Spinal cord (tissue), 10 donors: ENCODE data around the gene CEP112. TPM values are rescaled to one million over a fixed set of nuclear protein-coding genes. Genes with fewer than 3 reads are reported as not detected.

Experiments
- DNase-seq, 6 donors: peaks; one replicate each; pipeline versions ENCODE4 v3.0.0 to v3.0.0-alpha.2; 2013 to 2015; ENCODE audit warnings: low spot score in 6 of 6, low read depth in 4 of 6
- H3K27ac ChIP-seq: one replicate; pipeline ENCODE4 v1.5.1; 2013; ENCODE audit warnings: low read depth, low read length, control low read depth
- H3K27me3 ChIP-seq: one replicate; pipeline ENCODE4 v1.6.1; 2013; ENCODE audit warnings: low read length; ENCODE audit not compliant: control insufficient read depth, insufficient read depth
- H3K36me3 ChIP-seq: one replicate; pipeline ENCODE4 v1.6.1; 2013; ENCODE audit warnings: low read length; ENCODE audit not compliant: control insufficient read depth, insufficient read depth
- H3K4me1 ChIP-seq: one replicate; pipeline ENCODE4 v1.6.1; 2013; ENCODE audit warnings: low read length; ENCODE audit not compliant: control insufficient read depth, insufficient read depth
- H3K4me3 ChIP-seq: one replicate; pipeline ENCODE4 v1.5.1; 2013; ENCODE audit warnings: low read depth, low read length, control low read depth
- H3K9me3 ChIP-seq: one replicate; pipeline ENCODE4 v1.6.1; 2013; ENCODE audit warnings: low read length; ENCODE audit not compliant: control insufficient read depth, insufficient read depth
- WGBS: methylation state at CpG from one replicate; pipeline ENCODE4 v1.1.5; 2013; ENCODE audit warnings: missing lambda C conversion rate; ENCODE audit not compliant: insufficient coverage; 5-methylcytosine and 5-hydroxymethylcytosine counted together
- polyA plus RNA-seq, 2 donors: library from polyadenylated mRNA; unstranded; fragments of 120-200 nt; gene quantifications; one replicate each; pipeline ENCODE4 v1.2.1, GENCODE V29; 2013; ENCODE audit not compliant: insufficient read length in 2 of 2
- total RNA-seq, 2 donors: library from RNA; depleted of rRNA in 1 of 2; stranded (reverse); fragments of 120-200 nt in 1 of 2; fragments of >200 nt in 1 of 2; gene quantifications; one replicate each; pipeline versions ENCODE4 v1.2.3 to v1.2.4, GENCODE V29; 2013 to 2014
- donor health status: healthy.

The CEP112 gene
- total and polyA plus RNA-seq, 4 donors = 9.1 to 26.2 (median 17.6) TPM

- no peaks in the 10 kb centered on the region for H3K4me1 ChIP-seq
- no peak for DNase-seq
- no peaks in the 10 kb centered on the region for H3K9me3 ChIP-seq
- peaks cover 3% of the 10 kb centered on the region for H3K36me3 ChIP-seq
- WGBS = 81% methylated on average over 2 of the region's 4 CpGs
- H3K4me3 ChIP-seq = no peak overlapping the region
- no peaks in the 10 kb centered on the region for H3K27me3 ChIP-seq
- no peak overlapping the region for H3K27ac ChIP-seq
Observed at GRCh38 chr17:66056148-66056547, 135.8 kb downstream of the CEP112 start.

DNA sequence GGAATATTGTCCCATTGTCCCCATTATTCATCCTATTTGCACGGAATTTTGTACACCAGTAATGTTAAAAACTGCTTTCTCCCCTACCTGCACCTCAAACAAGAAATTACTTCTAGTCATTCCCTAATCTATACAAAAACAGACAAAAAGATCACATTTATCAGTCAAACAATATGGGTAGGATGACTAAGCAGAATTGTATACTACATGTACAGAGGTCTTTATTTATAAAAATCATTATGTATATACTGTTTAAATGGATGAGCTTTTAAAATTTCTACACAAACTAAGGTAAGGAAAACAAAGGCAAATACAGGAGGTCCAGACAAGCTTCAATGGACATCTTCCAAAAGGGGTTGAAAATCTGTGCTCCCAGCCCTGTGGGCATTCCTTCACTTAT lies 137.7 kb downstream of the CEP112 start:
- no peak for DNase-seq
- peaks cover 3% of the 10 kb centered on the region for H3K36me3 ChIP-seq
- WGBS = no CpG with 5 or more reads among the region's 1 CpG

DNA sequence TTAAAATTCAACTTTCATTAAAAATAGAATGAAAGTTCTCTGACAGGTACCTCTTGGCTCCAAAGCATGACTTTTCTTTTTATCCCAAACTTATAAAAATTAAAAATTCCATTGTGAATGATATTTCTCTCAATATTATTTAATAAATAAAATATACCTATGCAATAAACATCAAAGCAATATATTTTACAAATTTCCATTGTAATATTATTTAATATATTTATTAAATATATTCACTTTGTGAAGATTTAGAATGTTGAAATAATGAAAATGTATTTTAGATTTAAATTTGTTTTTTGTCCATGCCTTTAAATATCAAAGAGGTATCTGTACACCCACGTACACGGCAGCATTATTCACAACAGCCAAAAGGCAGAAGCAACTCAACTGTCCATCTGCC lies 147.8 kb downstream of the CEP112 start:
- H3K27ac ChIP-seq = no peak overlapping the region
- H3K36me3 ChIP-seq = no peaks in the 10 kb centered on the region
- DNase-seq = no peak
- WGBS = no CpG with 5 or more reads among the region's 2 CpGs
- no peaks in the 10 kb centered on the region for H3K4me1 ChIP-seq
- no peaks in the 10 kb centered on the region for H3K9me3 ChIP-seq
- H3K27me3 ChIP-seq = no peaks in the 10 kb centered on the region
- H3K4me3 ChIP-seq = no peak overlapping the region

More for the DNA sequence above, 137.7 kb downstream of the CEP112 start:
- H3K27me3 ChIP-seq = no peaks in the 10 kb centered on the region
- H3K27ac ChIP-seq = no peak overlapping the region
- no peak overlapping the region for H3K4me3 ChIP-seq
- H3K4me1 ChIP-seq = no peaks in the 10 kb centered on the region
- no peaks in the 10 kb centered on the region for H3K9me3 ChIP-seq

DNA sequence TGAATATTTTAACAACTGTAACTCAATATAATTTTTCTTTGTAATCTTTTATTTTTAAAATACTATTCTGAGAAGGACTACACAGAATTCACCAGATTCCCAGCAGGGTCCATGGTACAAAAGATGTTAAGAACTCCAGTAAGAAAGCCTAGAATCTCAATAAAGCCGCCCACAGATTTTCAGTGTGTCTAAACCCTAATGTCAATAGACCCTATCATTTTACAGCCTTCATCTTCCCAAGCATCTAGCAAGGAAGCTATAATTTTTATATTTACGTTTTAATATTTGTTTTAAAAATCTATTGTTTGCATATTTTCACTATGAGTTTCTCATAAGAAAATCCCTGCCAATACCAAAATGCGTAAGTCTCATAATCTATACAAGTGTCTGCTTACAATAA lies 148.5 kb downstream of the CEP112 start:
- DNase-seq = no peak
- Histone ChIP-seq H3K4me3 (no peak overlapping the region), H3K27ac (no peak overlapping the region), H3K27me3 (no peaks in the 10 kb centered on the region), H3K9me3 (no peaks in the 10 kb centered on the region), H3K36me3 (no peaks in the 10 kb centered on the region), H3K4me1 (no peaks in the 10 kb centered on the region)
- WGBS = no CpG with 5 or more reads among the region's 3 CpGs

DNA sequence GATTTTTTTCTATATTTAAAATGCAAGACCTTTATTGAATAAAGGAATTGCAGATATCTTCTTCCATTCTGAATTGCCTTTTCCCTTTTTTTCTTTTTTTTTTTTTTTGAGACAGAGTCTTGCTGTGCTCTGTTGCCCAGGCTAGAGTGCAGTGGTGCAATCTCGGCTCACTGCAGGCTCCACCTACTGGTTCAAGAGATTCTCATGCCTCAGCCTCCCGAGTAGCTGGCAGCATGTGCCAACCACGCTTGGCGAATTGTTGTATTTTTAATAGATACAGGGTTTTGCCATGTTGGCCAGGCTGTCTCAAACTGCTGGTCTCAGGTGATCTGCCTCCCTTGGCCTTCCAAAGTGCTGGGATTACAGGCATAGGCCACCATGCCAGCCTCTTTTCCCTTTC lies 151.5 kb downstream of the CEP112 start:
- H3K4me3 ChIP-seq = no peak overlapping the region
- DNase-seq = peak in 2 of 6 donors; percentile 3 to 38
- H3K27ac ChIP-seq = no peak overlapping the region
- no peaks in the 10 kb centered on the region for H3K27me3 ChIP-seq
- no peaks in the 10 kb centered on the region for H3K36me3 ChIP-seq
- 57% methylated on average over 1 of the region's 4 CpGs for WGBS
- no peaks in the 10 kb centered on the region for H3K9me3 ChIP-seq
- no peaks in the 10 kb centered on the region for H3K4me1 ChIP-seq

DNA sequence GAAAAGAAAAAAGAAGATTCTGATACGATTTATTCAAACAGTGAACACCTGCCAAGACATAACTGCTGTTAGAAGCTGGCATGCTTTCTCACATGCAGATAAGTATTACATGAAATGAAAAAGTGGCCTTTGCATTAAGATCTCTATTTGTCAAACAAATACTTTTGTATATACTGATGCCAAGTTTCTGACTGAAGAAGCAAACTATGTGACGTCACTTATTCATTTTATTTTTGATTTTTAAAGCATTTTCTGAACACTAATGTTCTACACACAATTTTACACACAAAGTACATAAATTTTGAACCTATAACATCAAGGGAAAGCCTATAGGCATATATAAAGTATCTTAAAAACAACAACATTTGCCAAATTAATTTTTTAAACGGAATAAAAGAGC lies 153.8 kb downstream of the CEP112 start:
- no peaks in the 10 kb centered on the region for H3K9me3 ChIP-seq
- H3K4me3 ChIP-seq = no peak overlapping the region
- DNase-seq = no peak
- no peaks in the 10 kb centered on the region for H3K4me1 ChIP-seq
- H3K27ac ChIP-seq = no peak overlapping the region
- H3K36me3 ChIP-seq = no peaks in the 10 kb centered on the region
- no peaks in the 10 kb centered on the region for H3K27me3 ChIP-seq
- WGBS = no CpG with 5 or more reads among the region's 3 CpGs

DNA sequence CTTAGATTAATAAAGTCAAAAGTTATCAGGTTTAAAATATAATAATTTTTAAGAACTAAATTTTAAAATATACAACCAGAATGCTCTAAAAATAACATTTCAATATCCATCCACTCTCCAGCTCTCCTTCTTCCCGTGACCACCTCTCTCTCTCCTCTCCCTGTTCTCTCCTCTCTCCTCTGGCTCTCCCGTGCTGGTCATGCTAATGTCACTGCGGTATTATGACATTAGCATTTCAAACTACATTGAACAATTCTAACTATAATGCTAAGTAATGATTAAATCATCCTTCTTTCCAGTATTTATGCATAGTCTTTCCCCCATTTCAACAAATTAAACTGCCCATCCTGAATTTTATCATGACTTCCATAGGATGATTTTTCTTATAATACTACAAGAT lies 154.7 kb downstream of the CEP112 start:
- WGBS = 100% methylated on average over 1 of the region's 3 CpGs
- DNase-seq = no peak
- H3K4me3 ChIP-seq = no peak overlapping the region

DNA sequence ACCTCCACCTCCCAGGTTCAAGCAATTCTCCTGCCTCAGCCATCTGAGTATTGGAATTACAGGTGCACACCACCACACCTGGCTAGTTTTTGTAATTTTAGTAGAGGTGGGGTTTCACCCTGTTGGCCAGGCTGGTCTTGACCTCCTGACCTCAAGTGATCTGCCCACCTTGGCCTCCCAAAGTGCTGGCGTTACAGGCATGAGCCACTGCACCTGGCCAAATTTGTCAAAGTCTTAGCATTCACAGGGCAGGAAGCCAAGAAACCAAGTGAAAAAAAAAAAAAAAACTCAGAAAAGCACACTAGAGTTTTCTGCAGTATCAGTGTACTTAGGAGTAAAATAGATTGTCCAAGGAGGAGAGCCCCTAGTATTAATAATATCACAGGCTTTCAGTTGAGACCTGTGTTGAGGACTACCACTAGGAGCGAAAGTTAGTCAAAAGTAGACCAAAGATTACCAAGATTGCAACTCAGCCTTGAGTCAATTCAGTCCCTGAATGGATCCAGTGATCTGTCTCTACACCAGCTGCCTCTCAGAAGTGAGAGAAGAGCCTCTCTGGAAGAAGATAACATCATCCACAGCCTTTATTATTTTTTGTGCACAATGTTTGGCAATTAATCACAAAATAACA lies 159.7 kb downstream of the CEP112 start:
- WGBS = 75% methylated on average over 2 of the region's 2 CpGs
- H3K36me3 ChIP-seq = no peaks in the 10 kb centered on the region
- H3K9me3 ChIP-seq = no peaks in the 10 kb centered on the region
- no peak overlapping the region for H3K4me3 ChIP-seq
- H3K27ac ChIP-seq = no peak overlapping the region
- DNase-seq = no peak
- no peaks in the 10 kb centered on the region for H3K4me1 ChIP-seq
- H3K27me3 ChIP-seq = no peaks in the 10 kb centered on the region

More for the DNA sequence above, 154.7 kb downstream of the CEP112 start:
- Histone ChIP-seq H3K36me3 (no peaks in the 10 kb centered on the region), H3K27ac (no peak overlapping the region), H3K27me3 (no peaks in the 10 kb centered on the region), H3K9me3 (no peaks in the 10 kb centered on the region), H3K4me1 (no peaks in the 10 kb centered on the region)

DNA sequence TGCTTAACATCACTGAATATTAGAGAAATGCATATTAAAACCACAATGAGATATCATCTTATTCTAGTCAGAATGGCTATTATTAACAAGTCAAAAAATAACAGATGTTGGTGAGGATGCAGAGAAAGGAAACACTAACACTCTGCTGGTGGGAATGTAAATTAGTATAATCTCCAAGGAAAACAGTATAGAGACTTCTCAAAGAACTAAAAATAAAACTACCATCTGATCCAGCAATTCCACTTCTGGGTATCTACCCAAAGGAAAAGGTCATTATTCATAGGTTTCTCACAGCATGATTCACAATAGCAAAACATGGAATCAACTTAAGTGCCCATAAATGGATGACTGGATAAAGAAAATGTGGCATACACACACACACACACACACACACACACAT lies 166.4 kb downstream of the CEP112 start:
- H3K27ac ChIP-seq = no peak overlapping the region
- no peaks in the 10 kb centered on the region for H3K36me3 ChIP-seq
- H3K4me1 ChIP-seq = no peaks in the 10 kb centered on the region
- H3K4me3 ChIP-seq = no peak overlapping the region
- no peak for DNase-seq
- no peaks in the 10 kb centered on the region for H3K27me3 ChIP-seq
- peaks cover 11% of the 10 kb centered on the region for H3K9me3 ChIP-seq

- no peak overlapping the region for H3K4me3 ChIP-seq
- H3K9me3 ChIP-seq = peaks cover 11% of the 10 kb centered on the region
- H3K4me1 ChIP-seq = no peaks in the 10 kb centered on the region
- no peaks in the 10 kb centered on the region for H3K27me3 ChIP-seq
- H3K27ac ChIP-seq = no peak overlapping the region
- no peak for DNase-seq
- 62% methylated on average over 3 of the region's 3 CpGs for WGBS
- H3K36me3 ChIP-seq = no peaks in the 10 kb centered on the region
Observed at GRCh38 chr17:66021757-66022156, 170.2 kb downstream of the CEP112 start.
